Testis (tissue), 3 donors: Measurements from ENCODE around the gene BSDC1. TPM values are rescaled to one million over a fixed set of nuclear protein-coding genes. Genes with fewer than 3 reads are reported as not detected.
A peak's percentile ranks its signal among the peaks of the same experiment; 100 is the strongest.

Experiments used
- DNase-seq: peaks from one replicate; pipeline ENCODE4 v3.0.0-alpha.2; 2019
- H3K27ac ChIP-seq, 2 donors: fragments of 200-600 bp; sonication (generic); one replicate each; pipeline ENCODE4 v1.5.1; 2019
- H3K27me3 ChIP-seq: fragments of 200-600 bp; sonication (generic); one replicate; pipeline ENCODE4 v1.5.1; 2019
- H3K36me3 ChIP-seq: fragments of 200-600 bp; sonication (generic); one replicate; pipeline ENCODE4 v1.5.1; 2017; ENCODE audit warnings: low read depth; ENCODE audit errors: missing control alignments
- H3K4me1 ChIP-seq: fragments of 200-600 bp; sonication (generic); one replicate; pipeline ENCODE4 v1.5.1; 2019
- H3K4me3 ChIP-seq, 2 donors: fragments of 200-600 bp; sonication (generic); one replicate each; pipeline ENCODE4 v1.5.1; 2017 to 2019
- H3K9me3 ChIP-seq: fragments of 200-600 bp; sonication (generic); one replicate; pipeline ENCODE4 v1.5.1; 2017
- POLR2A ChIP-seq: fragments of 450-650 bp; IDR thresholded peaks from one replicate; pipeline ENCODE4 v1.6.1; 2017; ENCODE audit warnings: antibody characterized with exemption, mild to moderate bottlenecking, moderate library complexity
- WGBS, 2 donors: methylation state at CpG; one replicate each; pipeline ENCODE4 v1.1.5; 2018; 5-methylcytosine and 5-hydroxymethylcytosine counted together
- intact Hi-C: fragments of 100-400 bp; cut with DNase I; formaldehyde crosslinking; loops from one replicate; pipeline ENCODE4 v1.15.1; 2023; ENCODE audit warnings: low total_unique reads
- polyA plus RNA-seq: library from polyadenylated mRNA; stranded (reverse); fragments of 350-450 nt; fragmentation: Illumina TruSeq; extraction: RNeasy Lipid Tissue Mini Kit (QIAGEN cat#74804); gene quantifications from one replicate; pipeline ENCODE4 v1.2.3, GENCODE V29; 2014; ENCODE audit warnings: low read depth, low replicate concordance; ENCODE audit not compliant: insufficient read depth
- total RNA-seq, 2 donors: library from RNA; depleted of rRNA; stranded (reverse); fragments of >200 nt; gene quantifications; one replicate each; pipeline ENCODE4 v1.2.3, GENCODE V29; 2016
- TF ChIP-seq, protein P1 (sequence below), 3 experiments: fragments of 450-650 bp in 2 of 3; fragments of 200-600 bp in 1 of 3; sonication (generic) in 1 of 3; IDR thresholded peaks; one replicate each; pipeline ENCODE4 v1.5.1; 2016 to 2019; ENCODE audit warnings: antibody characterized with exemption in 3 of 3, mild to moderate bottlenecking in 2 of 3, moderate library complexity in 1 of 3

BSDC1 gene
- total and polyA plus RNA-seq, 3 donors from 2014 or later: 130 to 234 (median 160) TPM

DNA sequence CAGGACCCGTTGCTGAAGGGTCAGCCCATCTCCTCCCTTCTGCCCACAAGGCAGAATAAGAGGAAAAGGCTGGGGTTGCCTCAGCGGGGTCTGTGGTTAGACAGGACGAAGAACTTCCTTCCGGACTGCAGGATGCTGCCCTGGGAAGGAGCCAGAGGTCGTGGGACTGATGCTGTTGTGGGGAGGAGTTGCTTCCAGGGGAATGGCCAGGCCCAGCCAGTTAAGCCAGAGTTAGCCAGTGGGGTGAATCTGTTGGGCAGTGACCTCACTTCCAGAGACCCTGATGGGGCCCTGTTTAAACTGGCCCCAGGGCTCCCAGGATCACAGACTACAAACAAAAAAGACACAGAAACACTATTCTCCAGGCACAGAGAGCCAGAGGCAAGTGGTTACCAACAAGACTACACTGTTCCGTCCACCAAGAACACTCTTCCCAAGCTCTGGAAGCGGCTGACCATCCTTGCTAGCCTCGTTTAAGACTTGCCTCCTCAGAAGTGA, 45.0 kb downstream of the BSDC1 start:
- H3K27me3 ChIP-seq: no peaks in the 10 kb centered on the region
- intact Hi-C loops: no loop called here
- WGBS, 2 donors: 47 to 54% methylated on average over 8 of the region's 8 CpGs
- peak overlapping the region in 1 of 2 donors; percentile 47 for H3K27ac ChIP-seq
- peaks cover 65% of the 10 kb centered on the region for H3K4me1 ChIP-seq
- no peaks in the 10 kb centered on the region for H3K9me3 ChIP-seq
- DNase-seq: no peak
- no peak for TF ChIP-seq POLR2A
- TF ChIP-seq, protein P1, sequence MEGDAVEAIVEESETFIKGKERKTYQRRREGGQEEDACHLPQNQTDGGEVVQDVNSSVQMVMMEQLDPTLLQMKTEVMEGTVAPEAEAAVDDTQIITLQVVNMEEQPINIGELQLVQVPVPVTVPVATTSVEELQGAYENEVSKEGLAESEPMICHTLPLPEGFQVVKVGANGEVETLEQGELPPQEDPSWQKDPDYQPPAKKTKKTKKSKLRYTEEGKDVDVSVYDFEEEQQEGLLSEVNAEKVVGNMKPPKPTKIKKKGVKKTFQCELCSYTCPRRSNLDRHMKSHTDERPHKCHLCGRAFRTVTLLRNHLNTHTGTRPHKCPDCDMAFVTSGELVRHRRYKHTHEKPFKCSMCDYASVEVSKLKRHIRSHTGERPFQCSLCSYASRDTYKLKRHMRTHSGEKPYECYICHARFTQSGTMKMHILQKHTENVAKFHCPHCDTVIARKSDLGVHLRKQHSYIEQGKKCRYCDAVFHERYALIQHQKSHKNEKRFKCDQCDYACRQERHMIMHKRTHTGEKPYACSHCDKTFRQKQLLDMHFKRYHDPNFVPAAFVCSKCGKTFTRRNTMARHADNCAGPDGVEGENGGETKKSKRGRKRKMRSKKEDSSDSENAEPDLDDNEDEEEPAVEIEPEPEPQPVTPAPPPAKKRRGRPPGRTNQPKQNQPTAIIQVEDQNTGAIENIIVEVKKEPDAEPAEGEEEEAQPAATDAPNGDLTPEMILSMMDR (IDR thresholded peaks at IDR 0.05): no peak
- H3K4me3 ChIP-seq: no peak overlapping the region
- no peaks in the 10 kb centered on the region for H3K36me3 ChIP-seq

DNA sequence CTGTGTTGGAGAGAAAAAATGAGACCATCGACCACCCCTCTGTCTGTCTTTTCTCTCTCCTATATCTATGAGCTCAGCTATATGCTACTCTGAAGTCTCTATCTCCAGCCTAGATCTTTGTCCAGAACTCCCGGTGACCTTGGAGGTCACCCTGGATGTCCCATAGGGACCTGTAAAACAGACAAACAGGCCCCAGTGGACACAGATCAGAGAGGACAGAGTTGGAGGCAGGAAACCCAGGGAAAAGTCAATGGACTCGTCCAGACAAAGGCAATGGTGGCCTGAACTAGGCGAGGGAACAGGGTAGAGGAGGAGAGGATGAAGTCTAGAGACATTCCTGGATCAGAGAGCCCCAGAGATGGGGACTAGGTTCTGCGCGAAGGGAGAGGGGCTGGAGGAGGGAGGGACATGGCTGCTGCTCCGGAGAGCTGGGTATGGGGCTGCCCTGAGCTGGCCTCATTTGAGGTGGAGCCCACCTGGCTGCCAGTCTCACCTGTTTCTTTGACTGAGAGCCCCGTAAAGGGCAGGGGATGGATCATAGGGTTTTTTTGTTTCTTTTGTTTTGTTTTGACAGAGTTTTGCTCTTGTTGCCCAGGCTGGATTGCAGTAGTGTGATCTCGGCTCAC, 47.6 kb downstream of the BSDC1 start:
- Histone ChIP-seq H3K27me3 (no peaks in the 10 kb centered on the region), H3K4me3 (no peak overlapping the region), H3K36me3 (no peaks in the 10 kb centered on the region), H3K4me1 (peaks cover 50% of the 10 kb centered on the region), H3K9me3 (no peaks in the 10 kb centered on the region), H3K27ac (peak overlapping the region; percentile 39 to 55)
- intact Hi-C loops: no loop called here
- WGBS, 2 donors: 83 to 92% methylated on average over 9 of the region's 9 CpGs
- no peak for TF ChIP-seq POLR2A
- TF ChIP-seq, protein P1 (IDR thresholded peaks at IDR 0.05): no peak
- no peak for DNase-seq

DNA sequence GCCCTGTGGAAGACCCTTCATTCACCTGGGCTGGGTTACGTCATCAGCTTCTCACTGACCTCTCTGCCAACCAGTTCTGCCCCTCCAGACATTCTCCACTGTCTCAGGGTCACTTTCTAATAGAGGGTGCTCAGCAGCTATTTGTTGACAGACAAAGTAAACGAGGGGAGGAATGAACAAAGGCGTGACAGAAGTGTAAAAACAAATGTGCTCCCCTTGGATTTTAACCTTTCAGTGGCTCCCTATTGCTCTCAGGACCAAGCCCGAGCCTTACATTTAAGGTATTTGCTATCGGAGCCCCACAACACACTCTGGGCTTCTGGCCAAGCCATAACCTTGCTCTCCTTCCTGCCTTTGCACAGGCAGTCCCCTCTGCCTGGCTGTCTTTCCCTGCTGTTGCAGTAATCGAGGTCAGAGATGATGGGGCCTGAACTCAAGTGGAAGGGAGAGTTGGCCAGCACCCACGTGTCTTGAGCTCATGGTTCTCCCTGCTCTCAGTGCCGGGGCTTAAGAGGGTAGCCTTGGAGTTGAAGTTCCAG, 48.9 kb downstream of the BSDC1 start:
- no peaks in the 10 kb centered on the region for H3K36me3 ChIP-seq
- 23 to 31% methylated on average over 8 of the region's 8 CpGs for WGBS, 2 donors
- intact Hi-C loops: no loop called here
- peaks cover 44% of the 10 kb centered on the region for H3K4me1 ChIP-seq
- peak overlapping the region; percentile 55 to 61 for H3K27ac ChIP-seq
- DNase-seq: peak; percentile 88
- no peaks in the 10 kb centered on the region for H3K9me3 ChIP-seq
- H3K27me3 ChIP-seq: no peaks in the 10 kb centered on the region
- TF ChIP-seq, protein P1 (IDR thresholded peaks at IDR 0.05): no peak
- no peak for TF ChIP-seq POLR2A
- H3K4me3 ChIP-seq: no peak overlapping the region

DNA sequence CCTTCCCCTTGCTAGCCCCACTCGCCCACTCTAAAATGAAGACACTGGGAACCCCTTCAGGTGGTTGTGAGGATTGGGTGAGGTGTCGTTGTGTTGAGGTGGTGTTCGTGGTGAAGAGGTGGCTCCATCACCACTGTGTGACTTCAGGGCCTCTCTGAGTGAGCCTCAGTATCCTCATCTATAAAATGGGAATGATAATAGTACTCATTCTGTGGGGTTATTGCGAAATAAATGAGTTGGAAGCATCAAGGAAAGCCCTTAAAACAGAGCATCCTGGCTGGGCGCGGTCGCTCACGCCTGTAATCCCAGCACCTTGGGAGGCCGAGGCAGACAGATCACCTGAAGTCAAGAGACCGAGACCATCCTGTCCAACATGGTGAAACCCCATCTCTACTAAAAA, 51.5 kb downstream of the BSDC1 start:
- no peak for TF ChIP-seq POLR2A
- TF ChIP-seq, protein P1 (IDR thresholded peaks at IDR 0.05): no peak
- Histone ChIP-seq H3K4me1 (peaks cover 41% of the 10 kb centered on the region), H3K36me3 (no peaks in the 10 kb centered on the region), H3K27ac (peak overlapping the region in 1 of 2 donors; percentile 59), H3K27me3 (no peaks in the 10 kb centered on the region), H3K4me3 (no peak overlapping the region), H3K9me3 (no peaks in the 10 kb centered on the region)
- intact Hi-C loops: no loop called here
- no peak for DNase-seq
- WGBS, 2 donors: 95% methylated on average over 10 of the region's 10 CpGs

DNA sequence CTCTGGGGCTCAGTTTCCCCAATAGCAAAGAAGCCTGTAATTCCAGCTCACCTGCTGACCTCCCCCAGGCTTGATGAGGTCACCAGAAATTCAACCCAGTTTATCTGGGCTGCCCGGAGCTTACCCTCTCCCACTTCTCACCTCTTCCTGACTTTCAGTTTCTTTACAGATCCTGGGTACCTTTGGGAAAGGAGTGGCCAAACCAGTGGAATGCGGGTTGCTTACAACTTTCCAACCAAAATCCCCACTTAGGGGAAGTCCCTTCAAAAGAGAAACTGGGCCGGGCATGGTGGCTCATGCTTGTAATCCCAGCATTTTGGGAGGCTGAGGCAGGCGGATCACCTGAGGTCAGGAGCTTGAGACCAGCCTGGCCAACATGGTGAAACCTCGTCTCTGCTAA, 52.3 kb downstream of the BSDC1 start:
- WGBS, 2 donors: 80 to 81% methylated on average over 5 of the region's 5 CpGs
- peaks cover 49% of the 10 kb centered on the region for H3K4me1 ChIP-seq
- H3K27ac ChIP-seq: peak overlapping the region; percentile 2 to 59
- intact Hi-C loops: no loop called here
- no peaks in the 10 kb centered on the region for H3K27me3 ChIP-seq
- DNase-seq: no peak
- TF ChIP-seq POLR2A: no peak
- no peak overlapping the region for H3K4me3 ChIP-seq
- no peaks in the 10 kb centered on the region for H3K9me3 ChIP-seq
- no peaks in the 10 kb centered on the region for H3K36me3 ChIP-seq
